ENCODE results near the gene SIT1. TPM values are rescaled to one million over a fixed set of nuclear protein-coding genes. Genes with fewer than 3 reads are reported as not detected.

Gene SIT1, protein sequence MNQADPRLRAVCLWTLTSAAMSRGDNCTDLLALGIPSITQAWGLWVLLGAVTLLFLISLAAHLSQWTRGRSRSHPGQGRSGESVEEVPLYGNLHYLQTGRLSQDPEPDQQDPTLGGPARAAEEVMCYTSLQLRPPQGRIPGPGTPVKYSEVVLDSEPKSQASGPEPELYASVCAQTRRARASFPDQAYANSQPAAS
- 198 and 205 TPM in 2 replicates for total RNA-seq

DNA sequence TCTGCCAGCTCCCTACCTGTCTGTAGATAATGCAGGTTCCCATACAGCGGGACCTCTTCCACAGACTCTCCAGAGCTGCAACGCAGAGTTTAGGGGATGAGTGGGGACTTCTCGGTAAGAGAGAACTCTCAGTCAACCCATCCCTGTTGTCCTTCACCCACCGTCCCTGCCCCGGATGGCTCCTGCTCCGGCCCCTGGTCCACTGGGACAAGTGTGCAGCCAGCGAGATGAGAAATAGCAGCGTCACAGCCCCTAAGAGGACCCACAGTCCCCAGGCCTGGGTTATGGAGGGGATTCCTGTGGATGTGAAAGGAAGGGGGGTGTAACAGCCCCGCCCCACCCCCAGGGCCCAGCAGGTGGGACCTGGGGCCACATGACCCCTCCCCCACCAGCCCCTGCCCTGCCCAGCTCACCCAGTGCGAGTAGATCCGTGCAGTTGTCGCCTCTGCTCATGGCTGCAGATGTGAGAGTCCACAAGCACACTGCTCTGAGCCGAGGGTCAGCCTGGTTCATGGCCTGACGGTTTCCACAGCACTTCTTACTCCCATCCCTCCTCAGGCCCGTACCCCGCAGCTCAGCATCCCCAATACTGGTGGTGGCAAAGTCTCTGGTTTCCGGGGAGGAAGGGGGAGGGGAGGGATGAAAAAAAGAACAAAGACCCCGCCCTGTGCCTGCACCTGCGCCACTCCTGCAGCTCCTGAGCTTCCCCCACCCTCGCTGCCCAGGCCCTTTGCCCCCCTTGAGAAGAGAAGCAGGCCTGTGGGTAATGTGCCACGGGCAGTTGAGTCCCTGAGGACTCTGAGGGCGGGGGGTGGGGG is at the start of gene SIT1:
Gene SIT1, minus strand, starts transcription at position 591 of the 818 bp plus-strand sequence. Its CDS starts 78 bp downstream, at position 513.
- intact Hi-C loops (cut with micrococcal nuclease): no loop called here

DNA sequence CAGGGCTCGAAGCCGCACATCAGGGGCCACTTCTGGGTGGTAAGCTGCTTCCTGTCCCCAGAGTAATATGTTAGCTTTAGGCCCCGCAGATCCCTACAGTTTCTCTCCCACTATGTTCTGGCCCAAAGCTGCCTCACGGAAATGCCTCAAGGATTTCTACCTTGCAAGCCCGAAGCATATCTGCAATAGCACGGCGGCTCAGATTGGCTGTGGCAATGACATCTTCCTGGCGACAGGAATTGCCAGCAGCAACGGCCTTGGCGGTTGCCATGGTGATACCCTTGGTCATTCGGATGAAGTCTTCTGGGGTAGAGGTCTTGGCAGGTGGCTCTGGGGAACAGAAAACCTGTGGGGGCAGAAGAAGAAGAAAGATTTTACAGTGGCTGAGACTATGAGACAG is 49.3 kb upstream of the SIT1 start:
- intact Hi-C loops (cut with micrococcal nuclease): no loop called here

DNA sequence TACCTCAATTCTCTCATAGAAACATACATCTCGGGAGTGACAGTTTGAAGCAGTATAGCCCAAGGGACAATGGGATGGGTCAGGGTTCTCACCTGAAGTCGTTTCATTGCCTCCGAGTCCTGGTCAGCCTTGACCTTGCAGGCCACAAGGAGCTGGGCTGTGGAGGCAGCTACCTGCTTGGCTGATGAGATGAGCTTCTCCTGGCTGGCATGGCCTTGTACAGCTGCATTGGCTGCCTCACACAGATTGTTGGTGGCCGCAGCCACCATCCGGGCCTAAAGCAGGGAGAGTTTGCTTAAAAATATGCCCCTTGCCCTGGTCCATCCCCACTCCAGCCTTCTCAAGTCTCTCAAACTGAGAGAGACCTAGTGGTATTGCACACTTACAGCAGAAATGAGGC is 47.5 kb upstream of the SIT1 start:
- intact Hi-C loops (cut with micrococcal nuclease): no loop called here

DNA sequence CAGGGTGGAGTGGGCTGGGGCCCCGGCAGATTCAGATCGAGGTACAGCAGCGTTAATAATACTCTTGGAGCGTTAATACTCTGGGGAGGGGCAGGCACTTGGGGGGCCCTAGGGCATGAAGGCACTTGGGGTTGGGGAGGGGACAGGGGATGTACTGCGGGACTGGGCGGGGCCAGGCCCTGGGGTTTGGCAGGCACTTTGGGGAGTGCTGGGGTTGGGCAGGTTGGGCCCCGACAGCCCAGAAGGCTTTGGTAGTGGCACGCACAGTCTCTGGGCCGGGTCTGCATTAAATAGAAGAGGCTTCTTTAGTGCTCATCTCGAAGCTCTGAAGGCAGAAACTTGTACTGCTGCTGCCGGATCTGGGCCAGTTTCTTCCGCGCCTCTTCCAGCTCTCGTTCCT is 46.8 kb upstream of the SIT1 start:
- intact Hi-C loops (cut with micrococcal nuclease): loop anchor here (2.0 kb wide), 2 partner anchors 31 to 39 kb away; partner anchors contain the start of genes CCDC107 and RMRP

DNA sequence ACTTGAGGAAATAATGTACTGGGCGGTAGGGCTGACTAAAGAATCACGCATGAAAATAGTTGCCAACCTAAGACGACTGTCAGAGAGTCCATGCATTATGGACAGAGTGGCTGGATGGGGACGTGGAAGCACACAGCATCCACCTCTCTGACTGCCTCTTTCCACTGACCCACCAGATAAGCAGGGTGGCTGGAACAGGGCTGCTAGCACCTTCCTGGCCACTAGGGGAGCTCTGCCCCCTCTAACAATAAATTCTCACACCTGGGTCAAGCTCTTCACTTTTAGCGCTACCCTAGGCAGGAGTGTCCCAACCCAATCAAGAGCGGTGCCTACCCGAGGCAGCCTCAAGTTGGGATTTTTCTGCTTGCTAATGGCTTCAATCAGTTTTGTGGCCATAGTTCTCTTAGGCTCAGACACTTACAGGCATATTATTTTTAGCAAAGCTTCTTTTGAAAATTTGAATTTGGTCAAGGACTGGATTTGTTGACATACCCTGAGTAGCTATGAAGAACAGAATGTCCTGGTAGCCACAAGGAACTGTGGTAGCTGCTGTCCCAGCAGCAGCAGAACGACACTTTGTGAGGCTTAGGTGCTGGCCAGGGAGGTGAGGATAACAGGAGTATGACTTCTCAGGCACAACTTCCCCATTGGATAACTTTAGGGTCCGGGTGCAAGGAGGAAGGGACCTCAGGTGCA is 45.9 kb upstream of the SIT1 start:
- intact Hi-C loops (cut with micrococcal nuclease): loop anchor here (2.0 kb wide), 2 partner anchors 32 to 38 kb away; partner anchors contain the start of genes CCDC107 and RMRP

DNA sequence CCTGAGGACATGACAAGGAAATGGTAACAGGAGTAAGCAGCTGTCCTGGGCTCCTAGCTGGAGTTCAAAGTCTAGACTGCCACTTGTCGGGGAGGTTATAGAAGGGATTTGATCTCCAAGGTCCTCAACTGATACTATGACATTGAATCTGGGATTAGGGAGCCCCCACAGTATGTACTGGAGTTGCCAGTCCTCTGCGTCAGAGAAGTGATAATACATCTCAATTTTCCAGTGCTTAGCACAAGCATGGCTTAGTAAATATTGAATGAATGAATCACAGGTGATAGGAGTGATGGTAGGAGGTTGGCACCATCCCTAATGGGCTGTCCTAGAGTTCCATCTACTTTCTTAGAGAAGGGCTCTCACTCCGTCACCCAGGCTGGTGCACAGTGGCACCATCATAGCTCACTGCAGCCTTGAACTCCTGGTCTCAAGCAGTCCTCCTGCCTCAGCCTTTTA is 45.2 kb upstream of the SIT1 start:
- intact Hi-C loops (cut with micrococcal nuclease): loop anchor here (2.0 kb wide), 2 partner anchors 33 to 37 kb away; partner anchors contain the start of genes CCDC107 and RMRP

DNA sequence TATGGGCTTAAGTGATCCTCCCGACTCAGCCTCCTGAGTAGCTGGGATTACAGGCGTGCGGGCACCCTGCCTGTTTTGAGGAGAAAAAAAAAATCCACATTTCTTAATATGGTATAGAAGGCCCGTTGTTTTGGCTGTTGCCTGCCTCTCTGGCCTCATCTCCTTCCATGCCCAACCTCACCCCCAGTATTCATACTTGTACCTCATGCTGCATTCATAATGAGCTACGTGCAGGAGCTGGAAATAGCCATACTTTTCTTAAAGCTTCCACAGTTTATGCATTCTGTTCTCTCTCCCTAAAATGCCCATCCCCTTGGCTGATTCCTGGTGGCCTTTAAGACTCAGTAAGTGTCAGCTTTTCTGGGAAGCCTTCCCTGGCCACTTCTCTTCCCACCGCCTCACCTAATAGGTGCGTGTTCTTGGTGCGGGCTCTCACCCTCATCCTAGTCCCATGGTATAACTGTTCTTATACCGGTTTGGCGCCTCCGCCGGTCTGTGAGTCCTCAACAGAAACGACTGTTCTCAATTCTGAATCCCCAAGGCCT is 41.1 kb upstream of the SIT1 start:
- intact Hi-C loops (cut with micrococcal nuclease): loop anchor here (5.0 kb wide), 1 partner anchor 45 kb away; no protein-coding TSS in a partner anchor

DNA sequence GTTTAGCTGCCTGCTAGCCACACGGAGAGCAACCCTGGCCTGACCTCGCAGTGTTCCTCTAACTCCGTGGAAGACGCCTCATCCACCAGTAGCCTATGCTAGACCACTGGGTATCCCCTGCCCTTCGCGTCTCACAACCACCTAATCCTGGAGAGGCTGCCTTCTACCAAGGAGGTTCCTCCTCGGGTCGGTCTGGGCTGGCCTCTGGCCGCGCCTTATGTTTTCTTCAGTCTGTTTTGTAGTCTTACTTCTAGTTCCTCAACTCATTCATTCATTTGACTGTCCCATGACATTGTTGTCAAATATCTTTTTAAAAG is 40.6 kb upstream of the SIT1 start:
- intact Hi-C loops (cut with micrococcal nuclease): loop anchor here (5.0 kb wide), 1 partner anchor 44 kb away; no protein-coding TSS in a partner anchor

DNA sequence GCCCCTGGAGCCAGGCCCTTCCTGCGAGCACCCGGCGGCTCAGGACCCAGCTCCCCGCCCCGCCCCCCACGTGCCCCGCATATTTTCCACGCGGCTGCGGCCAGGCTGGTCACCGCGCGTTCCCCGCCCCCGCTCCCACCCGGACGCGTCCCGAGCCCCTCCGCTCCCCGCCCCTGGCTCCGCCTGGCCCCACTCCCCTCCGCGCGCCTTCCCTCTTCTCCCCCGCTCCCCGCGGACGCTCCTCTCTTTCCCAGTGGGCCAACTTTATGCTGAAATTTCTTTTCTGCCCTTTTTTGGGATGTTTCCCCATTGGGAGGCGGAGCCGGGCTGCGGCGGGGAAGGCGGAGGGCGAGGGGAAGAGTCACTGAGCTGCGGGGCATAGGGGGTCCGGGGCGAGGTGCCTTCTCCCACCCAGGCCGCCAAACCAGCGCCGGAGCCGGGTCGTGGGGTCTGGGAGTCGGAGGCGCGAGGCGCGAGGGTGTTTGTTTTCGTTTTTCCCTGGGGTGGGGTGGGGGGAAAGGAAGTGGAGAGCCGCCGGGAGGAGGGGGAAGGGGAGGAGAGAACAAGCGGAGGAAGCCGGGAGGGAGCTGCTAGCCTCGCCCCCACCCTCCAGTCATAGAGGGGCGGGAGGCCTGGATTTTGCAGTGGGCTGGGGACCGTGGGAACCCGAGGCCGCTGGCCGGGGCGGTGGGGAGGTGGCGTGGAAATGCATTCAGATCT is 40.0 kb upstream of the SIT1 start:
- intact Hi-C loops (cut with micrococcal nuclease): loop anchor here (5.0 kb wide), 1 partner anchor 43 kb away; no protein-coding TSS in a partner anchor

DNA sequence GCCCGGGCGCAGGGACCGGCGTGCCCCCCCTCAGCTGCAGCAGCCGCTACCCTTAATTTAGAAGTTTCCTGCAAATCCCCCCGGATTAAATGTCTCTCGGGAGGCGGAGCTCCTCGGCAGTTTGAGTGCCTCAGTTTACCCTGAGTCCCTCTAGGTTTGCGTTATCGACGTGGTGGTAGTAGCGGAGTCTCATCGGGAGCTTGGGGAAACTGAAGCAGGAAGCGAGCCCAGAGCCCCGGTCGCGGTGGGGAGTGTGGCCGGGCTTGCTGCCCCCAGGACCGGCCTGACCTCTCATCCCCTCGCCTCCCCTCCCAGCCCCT is 39.5 kb upstream of the SIT1 start:
- intact Hi-C loops (cut with micrococcal nuclease): loop anchor here (5.0 kb wide), 1 partner anchor 43 kb away; no protein-coding TSS in a partner anchor

DNA sequence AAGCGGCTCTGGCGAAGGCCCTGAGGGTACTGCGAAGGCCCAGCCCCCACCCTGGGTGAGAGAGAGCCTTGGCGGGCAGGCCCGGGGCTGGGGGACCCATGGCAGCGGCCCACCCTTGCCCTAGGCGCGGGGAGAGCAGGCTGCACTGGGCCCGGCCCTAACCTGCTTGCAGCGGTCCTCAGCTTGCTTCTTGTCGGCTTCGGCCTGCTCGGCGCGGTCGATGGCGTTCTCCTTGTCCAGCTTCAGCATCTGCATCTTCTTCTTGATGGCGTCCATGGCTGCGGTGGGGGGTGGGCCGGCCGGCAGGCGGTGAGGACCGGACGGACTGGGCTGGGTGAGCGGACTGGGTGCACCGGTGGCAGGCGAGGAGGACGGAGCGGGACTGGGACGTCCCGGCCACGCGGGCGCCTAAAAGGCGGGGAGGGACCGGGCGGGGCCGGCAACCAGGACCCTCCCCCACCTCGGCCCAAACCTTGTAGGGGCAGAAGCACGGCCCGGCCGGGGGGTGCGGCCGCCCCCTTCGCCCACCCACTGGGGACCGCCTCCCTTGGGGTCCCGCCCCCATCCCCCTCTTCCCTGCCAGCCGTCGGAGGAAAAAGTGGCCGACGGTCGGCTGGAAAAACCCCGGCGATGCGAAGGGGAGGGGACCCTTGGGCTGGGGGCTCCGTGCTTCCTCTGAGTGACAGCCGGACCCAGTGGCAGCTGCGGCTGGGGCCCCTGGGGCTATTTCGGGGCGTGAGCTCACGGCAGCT is 39.0 kb upstream of the SIT1 start, which contains the start of gene TPM2:
Gene TPM2, minus strand, starts transcription at position 384 of the 752 bp plus-strand sequence. Its CDS starts 108 bp downstream, at position 276.
- intact Hi-C loops (cut with micrococcal nuclease): loop anchor here (5.0 kb wide), 1 partner anchor 42 kb away; no protein-coding TSS in a partner anchor

DNA sequence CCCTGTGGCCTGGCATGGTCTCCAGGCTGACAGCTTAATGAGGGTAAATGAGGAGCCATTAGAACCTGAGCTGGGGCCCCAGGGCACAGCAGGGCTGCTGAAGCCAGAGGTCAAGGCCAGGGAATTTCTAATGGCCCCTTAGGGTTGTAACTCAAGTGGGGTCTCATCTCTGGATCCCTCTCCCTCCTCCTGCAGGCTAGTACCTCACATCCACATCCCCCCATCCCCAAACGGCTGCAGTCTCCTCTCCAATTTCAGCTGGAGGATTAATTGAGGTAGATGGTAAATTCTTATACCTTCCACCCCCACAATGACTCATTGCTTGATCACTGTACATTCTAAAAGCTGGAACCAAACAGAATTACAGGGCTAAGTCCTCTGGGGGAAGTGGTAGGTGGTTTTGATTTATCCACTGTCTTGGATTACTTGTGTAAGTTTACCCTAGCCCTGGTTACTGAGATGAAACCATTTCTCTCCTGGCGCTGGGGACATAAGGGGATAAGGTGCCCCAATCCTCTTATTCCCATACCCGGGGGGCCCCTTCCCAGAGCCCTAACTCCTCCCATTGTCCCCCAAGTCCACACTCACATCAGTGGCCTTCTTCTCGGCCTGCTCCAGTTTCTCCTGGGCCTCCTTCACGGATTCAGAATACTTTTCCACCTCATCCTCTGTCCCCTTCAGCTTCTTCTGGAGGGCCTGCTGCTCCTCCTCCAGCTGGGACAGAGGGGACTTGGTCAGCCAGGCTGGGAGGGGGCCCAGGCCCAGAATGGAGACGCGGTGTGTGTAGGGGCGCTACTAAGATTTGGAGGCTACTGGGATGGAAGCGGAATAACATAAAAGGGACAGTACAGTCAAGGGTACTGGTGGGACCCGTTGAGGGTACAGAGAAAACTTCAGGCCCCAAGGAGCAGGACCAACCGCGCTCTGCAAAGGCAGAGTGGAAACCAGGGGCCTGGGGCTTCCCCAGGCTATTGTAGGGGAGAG is 38.1 kb upstream of the SIT1 start:
- intact Hi-C loops (cut with micrococcal nuclease): no loop called here

DNA sequence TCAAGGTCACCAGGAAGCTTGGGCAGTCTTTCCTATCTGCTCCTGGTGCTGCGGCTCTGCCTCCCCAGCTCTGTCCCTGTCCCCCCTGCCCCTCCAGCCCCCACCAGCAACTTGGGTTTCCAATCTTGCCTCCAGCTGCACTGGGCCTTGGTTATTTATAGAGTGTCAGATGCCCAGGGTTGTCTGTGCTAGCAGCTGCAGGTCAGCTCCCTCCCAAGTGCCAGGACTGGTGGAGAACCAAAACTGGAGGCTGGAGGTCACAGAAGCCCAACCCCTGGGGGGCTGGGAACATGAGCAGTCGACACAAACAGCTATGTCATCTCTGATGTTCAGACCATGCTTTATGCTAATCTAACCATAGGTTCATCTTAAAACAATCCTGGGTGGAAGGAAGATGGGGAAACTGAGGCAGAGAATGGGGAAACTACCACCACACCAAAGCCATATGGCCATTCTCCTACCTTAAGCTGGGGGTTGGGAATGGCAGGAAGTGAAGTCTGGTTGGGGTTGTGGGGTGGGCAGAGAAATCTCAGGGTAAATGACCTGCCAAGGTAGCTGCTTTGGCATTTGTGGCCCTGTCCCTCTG is 37.3 kb upstream of the SIT1 start:
- intact Hi-C loops (cut with micrococcal nuclease): no loop called here

DNA sequence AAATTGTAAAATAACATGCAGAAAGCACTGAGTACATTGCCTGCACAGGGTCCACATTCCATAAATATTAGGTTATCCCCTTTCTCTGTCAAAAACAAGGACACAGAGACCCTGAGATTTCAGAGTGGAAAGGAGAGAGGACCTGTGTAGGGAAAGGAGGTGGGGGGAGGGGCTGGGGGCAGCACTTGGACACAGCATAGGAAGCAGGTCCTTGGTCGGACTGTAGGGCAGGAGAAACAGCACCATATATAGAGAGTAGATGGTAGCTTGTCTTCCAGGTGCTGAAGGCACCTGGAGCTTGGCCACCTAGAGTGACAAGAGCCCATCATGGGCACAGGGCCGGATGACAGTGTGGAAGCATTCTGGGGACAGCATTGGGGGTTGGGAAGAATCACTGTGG is 36.6 kb upstream of the SIT1 start:
- intact Hi-C loops (cut with micrococcal nuclease): no loop called here

DNA sequence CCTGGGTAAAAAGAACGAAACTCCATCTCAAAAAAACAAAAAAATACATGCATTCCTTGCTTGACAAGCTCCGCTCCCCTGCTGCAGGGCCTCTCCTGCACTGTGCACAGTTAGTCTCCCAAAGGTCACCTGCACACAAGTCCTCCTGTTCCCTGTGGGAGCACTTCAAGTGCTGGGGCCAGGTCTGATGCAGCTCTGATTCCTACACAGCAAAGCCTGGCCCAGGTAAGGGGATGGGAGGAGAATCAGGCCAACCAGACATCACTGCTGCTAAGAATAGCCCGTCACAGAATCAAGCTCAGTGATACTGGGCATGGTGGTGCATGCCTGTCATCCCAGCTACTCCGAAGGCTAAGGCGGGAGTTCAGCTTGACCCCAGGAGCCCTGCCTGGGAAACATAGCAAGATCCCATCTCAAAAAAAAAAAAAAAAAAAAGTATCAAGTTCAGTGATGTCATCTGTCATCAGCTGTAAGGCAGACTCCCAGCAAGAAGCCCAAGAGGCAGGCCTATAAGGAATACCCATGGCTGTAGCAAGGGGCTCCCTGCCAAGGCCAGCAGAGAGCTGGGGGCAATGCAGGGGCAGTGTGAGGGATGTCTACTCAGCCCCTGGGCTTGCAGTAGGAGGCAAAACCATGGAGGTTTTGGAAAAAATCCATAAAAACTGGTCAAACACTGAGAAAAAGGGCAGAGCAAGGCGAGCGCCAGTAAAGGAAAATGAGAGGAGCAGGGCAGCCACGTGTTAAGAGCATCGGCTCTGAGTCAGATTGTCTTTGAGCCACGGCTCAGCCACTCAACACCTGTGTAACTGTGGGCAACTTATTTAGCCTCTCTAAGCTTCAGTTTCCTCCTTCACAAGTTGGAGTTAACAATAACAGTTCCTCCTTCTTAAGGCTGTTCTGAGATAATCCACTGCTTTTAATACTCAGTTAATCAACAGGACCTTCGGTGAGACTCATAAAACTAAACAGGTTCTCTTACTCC is 35.8 kb upstream of the SIT1 start:
- intact Hi-C loops (cut with micrococcal nuclease): no loop called here

DNA sequence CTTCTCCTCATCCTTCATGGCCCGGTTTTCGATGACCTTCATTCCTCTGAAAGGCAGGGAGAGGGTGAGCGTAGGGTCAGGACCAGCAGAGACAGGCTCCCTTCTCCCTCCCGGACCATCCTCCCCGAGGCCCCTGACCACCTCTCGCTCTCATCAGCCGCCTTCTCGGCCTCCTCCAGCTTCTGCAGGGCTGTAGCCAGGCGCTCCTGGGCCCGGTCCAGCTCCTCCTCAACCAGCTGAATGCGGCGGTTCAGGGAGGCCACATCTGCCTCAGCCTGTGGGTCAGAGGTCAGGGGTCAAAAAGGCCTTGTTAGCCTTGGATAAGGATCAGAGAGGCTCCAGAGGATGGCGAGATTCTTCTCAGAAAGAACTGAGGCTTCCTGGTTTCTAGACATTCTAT is 34.8 kb upstream of the SIT1 start:
- intact Hi-C loops (cut with micrococcal nuclease): no loop called here

DNA sequence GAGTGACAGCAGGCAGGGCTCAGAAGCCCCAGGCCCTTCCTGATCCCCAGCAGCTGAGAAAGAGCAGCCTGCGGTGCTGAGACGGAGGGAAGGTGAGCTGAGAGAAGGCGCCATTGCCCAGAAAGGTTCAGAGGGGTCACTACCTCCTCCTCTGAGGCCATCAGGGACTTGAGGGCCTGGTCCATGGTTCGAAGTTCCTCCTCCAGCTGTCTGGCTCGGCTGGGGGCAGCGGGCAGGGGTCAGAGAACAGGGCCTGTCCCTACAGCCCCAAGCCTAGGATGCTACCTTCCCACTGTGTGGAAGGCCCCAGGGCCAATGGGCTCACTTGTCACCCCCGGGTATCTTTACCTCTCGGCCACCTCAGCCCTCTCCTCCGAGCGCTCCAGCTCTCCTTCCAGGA is 34.2 kb upstream of the SIT1 start:
- intact Hi-C loops (cut with micrococcal nuclease): no loop called here
